ENCODE data around the gene MRM1.
"Not testable (repeated sequence)": the region's sequence is repeated elsewhere in the genome, so short reads cannot be mapped to it uniquely, and the experiment has no call there.

MRM1 gene

DNA sequence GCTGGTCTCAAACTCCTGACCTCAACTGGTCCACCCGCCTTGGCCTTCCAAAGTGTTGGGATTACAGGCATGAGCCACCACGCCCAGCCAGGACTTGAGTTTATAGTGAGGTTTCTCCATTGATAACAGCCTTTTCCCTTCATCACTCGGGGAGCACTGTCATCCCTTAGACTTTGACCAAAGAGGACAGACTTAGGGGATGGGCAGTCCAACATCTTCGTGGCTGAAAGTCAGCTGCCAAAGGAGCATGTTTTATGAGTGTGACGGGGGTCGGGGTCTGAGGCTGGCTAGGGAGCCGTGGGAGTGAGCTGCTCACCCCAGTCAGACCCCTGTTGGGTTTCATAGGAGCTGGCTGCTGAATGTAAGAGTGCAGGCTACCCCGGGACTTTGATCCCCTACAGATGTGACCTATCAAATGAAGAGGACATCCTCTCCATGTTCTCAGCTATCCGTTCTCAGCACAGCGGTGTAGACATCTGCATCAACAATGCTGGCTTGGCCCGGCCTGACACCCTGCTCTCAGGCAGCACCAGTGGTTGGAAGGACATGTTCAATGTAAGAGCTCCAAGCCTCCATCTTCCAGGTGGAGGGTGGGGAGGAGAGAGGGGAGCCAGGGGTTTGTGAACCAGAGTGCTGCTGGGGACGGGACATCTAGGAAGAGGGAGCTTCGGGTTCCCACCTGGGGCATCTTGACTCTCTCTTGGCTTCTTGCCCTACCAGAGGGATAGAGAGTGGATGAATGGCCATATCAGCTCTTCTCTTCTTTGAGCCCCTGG, 6.6 kb upstream of the MRM1 start:
- no peak overlapping the region for H3K27ac Mint-ChIP-seq
- H3K4me1 Mint-ChIP-seq (ENCODE audit: low read depth) = peaks cover 17% of the 10 kb centered on the region
- H3K9me3 Mint-ChIP-seq = no peaks in the 10 kb centered on the region
- no peaks in the 10 kb centered on the region for H3K27me3 Mint-ChIP-seq (ENCODE audit: low read depth)
- peaks cover 2% of the 10 kb centered on the region for H3K36me3 Mint-ChIP-seq (ENCODE audit: low read depth)
- no peak overlapping the region for H3K4me3 Mint-ChIP-seq

DNA sequence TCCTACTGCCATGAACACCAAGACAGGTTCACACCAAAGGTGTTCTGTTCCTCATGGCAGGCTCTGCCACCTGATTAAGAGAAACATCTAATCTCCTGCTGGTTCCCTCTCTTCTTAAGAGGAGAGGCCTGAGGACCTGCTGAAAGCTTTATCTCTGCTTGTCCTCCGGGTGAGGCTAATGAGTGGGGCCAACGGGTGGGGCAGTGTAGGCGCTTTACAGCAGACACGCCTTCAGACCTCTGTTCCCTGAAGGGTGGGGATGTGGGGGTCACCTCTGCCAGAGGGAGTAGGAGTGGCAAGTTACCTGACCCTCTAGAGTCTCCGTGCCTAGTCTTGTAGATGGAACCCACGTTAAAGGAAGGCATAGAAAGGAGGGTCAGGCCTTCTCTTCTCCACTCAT, 4.2 kb upstream of the MRM1 start:
- Mint-ChIP-seq H3K4me3 (no peak overlapping the region), H3K4me1 (ENCODE audit: low read depth) (peaks cover 18% of the 10 kb centered on the region), H3K27ac (peak overlapping the region; percentile 10), H3K27me3 (ENCODE audit: low read depth) (no peaks in the 10 kb centered on the region), H3K36me3 (ENCODE audit: low read depth) (no peaks in the 10 kb centered on the region), H3K9me3 (no peaks in the 10 kb centered on the region)

GRCh38 chr17:36597866-36598777, 3.3 kb upstream of the MRM1 start:
- Mint-ChIP-seq H3K4me1 (ENCODE audit: low read depth) (peaks cover 17% of the 10 kb centered on the region), H3K9me3 (no peaks in the 10 kb centered on the region), H3K4me3 (no peak overlapping the region), H3K27me3 (ENCODE audit: low read depth) (no peaks in the 10 kb centered on the region), H3K36me3 (ENCODE audit: low read depth) (no peaks in the 10 kb centered on the region), H3K27ac (peak overlapping the region; percentile 10)

GRCh38 chr17:36598951-36599401, 2.4 kb upstream of the MRM1 start:
- Mint-ChIP-seq H3K9me3 (no peaks in the 10 kb centered on the region), H3K36me3 (ENCODE audit: low read depth) (no peaks in the 10 kb centered on the region), H3K4me1 (ENCODE audit: low read depth) (peaks cover 15% of the 10 kb centered on the region), H3K27ac (no peak overlapping the region), H3K27me3 (ENCODE audit: low read depth) (no peaks in the 10 kb centered on the region), H3K4me3 (no peak overlapping the region)

DNA sequence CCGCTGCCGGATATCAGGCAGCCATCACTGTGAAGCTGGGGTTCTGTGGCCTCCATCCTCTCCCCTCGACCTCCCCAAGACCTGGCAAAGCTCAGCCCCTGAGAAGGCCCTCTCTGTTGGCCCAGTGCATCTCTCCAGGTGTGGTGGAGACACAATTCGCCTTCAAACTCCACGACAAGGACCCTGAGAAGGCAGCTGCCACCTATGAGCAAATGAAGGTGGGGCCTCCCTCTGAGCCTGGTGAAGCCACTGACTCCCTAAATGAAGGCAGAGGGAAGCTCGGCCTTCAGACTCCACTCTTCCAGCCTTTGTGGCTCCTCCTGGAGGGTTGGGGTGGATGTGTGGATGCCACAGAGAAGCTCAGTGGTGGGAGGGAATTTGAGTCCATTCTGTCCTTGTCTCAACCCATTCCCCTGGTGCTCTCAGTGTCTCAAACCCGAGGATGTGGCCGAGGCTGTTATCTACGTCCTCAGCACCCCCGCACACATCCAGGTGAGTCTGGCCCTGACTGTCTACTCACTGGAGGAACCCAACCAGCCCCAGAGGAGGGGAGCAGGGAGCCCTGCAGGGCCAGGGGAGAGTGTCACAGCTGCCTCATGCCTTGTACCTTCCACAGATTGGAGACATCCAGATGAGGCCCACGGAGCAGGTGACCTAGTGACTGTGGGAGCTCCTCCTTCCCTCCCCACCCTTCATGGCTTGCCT, 1.7 kb upstream of the MRM1 start:
- Mint-ChIP-seq H3K27ac (peak overlapping the region; percentile 6), H3K9me3 (no peaks in the 10 kb centered on the region), H3K36me3 (ENCODE audit: low read depth) (peaks cover 4% of the 10 kb centered on the region), H3K27me3 (ENCODE audit: low read depth) (no peaks in the 10 kb centered on the region), H3K4me3 (no peak overlapping the region), H3K4me1 (ENCODE audit: low read depth) (peaks cover 18% of the 10 kb centered on the region)

- Mint-ChIP-seq H3K36me3 (ENCODE audit: low read depth) (peaks cover 4% of the 10 kb centered on the region), H3K4me3 (peak overlapping the region; percentile 85), H3K4me1 (ENCODE audit: low read depth) (peaks cover 18% of the 10 kb centered on the region), H3K27me3 (ENCODE audit: low read depth) (no peaks in the 10 kb centered on the region), H3K27ac (peak overlapping the region; percentile 91), H3K9me3 (no peaks in the 10 kb centered on the region)
Observed at GRCh38 chr17:36600465-36600864, 918 bp upstream of the MRM1 start.

DNA sequence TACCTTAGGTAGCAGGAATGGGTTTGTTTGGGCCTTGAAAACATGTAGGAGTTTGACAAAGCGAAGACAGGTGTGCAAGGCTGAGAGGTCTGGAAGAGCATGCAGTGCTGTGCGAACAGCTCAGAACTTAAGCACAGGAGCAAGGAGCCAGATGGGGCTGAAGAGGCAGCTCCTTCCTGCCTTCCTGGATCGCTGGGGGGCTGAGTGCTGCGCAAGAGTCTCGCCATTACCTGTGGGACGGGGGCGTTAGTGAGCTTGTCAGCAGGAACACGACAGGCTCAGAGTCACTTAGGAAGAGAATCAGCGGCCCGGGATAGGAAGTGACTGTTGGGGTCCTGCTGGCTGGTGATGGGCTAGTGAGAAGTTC, 464 bp upstream of the MRM1 start:
- Mint-ChIP-seq H3K27ac (peak overlapping the region; percentile 91), H3K27me3 (ENCODE audit: low read depth) (no peaks in the 10 kb centered on the region), H3K4me3 (peak overlapping the region; percentile 85), H3K36me3 (ENCODE audit: low read depth) (peaks cover 6% of the 10 kb centered on the region), H3K9me3 (no peaks in the 10 kb centered on the region), H3K4me1 (ENCODE audit: low read depth) (peaks cover 23% of the 10 kb centered on the region)

GRCh38 chr17:36602030-36602748, 806 bp downstream of the MRM1 start:
- peaks cover 25% of the 10 kb centered on the region for H3K4me1 Mint-ChIP-seq (ENCODE audit: low read depth)
- H3K36me3 Mint-ChIP-seq (ENCODE audit: low read depth) = peaks cover 8% of the 10 kb centered on the region
- peak overlapping the region; percentile 63 for H3K27ac Mint-ChIP-seq
- no peaks in the 10 kb centered on the region for H3K27me3 Mint-ChIP-seq (ENCODE audit: low read depth)
- H3K4me3 Mint-ChIP-seq = peak overlapping the region; percentile 85
- no peaks in the 10 kb centered on the region for H3K9me3 Mint-ChIP-seq

GRCh38 chr17:36602924-36603384, 1.6 kb downstream of the MRM1 start:
- H3K27ac Mint-ChIP-seq = no peak overlapping the region
- H3K9me3 Mint-ChIP-seq = no peaks in the 10 kb centered on the region
- H3K4me1 Mint-ChIP-seq (ENCODE audit: low read depth) = peaks cover 26% of the 10 kb centered on the region
- H3K27me3 Mint-ChIP-seq (ENCODE audit: low read depth) = no peaks in the 10 kb centered on the region
- H3K36me3 Mint-ChIP-seq (ENCODE audit: low read depth) = peaks cover 10% of the 10 kb centered on the region
- H3K4me3 Mint-ChIP-seq = peak overlapping the region; percentile 85

GRCh38 chr17:36605028-36605427, 3.6 kb downstream of the MRM1 start:
- peaks cover 28% of the 10 kb centered on the region for H3K4me1 Mint-ChIP-seq (ENCODE audit: low read depth)
- H3K4me3 Mint-ChIP-seq; H3K27me3 Mint-ChIP-seq (ENCODE audit: low read depth); H3K27ac Mint-ChIP-seq; H3K9me3 Mint-ChIP-seq: not testable (repeated sequence)
- peaks cover 12% of the 10 kb centered on the region for H3K36me3 Mint-ChIP-seq (ENCODE audit: low read depth)

DNA sequence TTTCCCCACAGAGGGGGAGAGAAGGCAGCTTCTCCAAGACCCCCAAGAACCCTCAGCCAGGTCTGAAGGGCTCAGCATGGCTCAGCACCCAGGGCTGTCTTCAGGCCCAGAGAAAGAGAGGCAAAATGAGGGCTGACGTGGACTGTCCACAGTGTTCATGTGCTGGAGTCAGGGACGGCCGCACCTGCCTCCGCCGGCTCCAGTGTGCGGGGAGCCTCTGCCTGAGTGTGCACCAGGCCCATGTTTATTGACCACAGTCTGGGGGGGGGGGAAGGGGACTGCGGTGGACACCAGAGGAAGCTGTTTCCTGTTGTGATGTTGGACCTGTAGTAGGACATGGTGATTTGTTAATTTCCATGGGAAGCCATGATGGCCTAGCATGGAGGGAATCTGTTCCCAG, 6.9 kb downstream of the MRM1 start:
- H3K4me3 Mint-ChIP-seq = no peak overlapping the region
- H3K4me1 Mint-ChIP-seq (ENCODE audit: low read depth) = peaks cover 13% of the 10 kb centered on the region
- H3K36me3 Mint-ChIP-seq (ENCODE audit: low read depth) = peaks cover 12% of the 10 kb centered on the region
- H3K9me3 Mint-ChIP-seq = no peaks in the 10 kb centered on the region
- H3K27me3 Mint-ChIP-seq (ENCODE audit: low read depth) = no peaks in the 10 kb centered on the region
- no peak overlapping the region for H3K27ac Mint-ChIP-seq

DNA sequence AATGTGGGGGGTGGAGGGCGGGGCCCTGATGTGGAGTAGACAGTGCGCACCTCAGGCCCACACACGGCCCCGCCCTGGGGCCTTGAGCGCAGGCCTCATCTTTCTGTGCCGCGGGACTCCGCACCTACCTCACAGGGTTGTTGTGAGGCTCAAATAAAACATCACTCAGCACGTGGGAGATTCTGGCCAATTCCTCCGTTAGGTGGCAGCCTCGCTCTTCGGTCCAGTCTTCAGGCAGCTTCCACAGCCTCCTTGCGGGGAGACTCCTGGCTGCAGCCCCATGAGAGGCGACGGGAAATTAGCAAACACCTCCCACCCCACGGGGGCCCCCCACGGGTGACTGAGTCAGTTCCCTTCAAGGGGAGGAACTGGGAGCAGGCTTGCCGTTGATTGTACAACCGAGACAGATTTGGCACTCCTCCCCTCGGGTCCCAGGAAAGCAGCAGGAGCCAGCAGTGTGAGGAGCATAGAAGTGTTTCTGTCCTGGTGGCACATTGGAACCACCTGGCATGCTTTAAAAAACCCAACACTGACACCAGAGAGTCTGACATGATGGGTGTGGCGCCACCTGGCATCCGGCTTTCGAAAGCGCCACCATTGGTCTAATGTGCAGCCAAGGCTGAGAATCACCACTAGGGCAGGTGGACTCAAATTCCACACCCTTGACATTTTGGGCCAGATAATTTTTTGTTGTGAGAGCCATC, 7.6 kb downstream of the MRM1 start:
- H3K27ac Mint-ChIP-seq = no peak overlapping the region
- H3K36me3 Mint-ChIP-seq (ENCODE audit: low read depth) = peaks cover 12% of the 10 kb centered on the region
- no peaks in the 10 kb centered on the region for H3K27me3 Mint-ChIP-seq (ENCODE audit: low read depth)
- H3K9me3 Mint-ChIP-seq = no peaks in the 10 kb centered on the region
- H3K4me3 Mint-ChIP-seq = no peak overlapping the region
- peaks cover 13% of the 10 kb centered on the region for H3K4me1 Mint-ChIP-seq (ENCODE audit: low read depth)

DNA sequence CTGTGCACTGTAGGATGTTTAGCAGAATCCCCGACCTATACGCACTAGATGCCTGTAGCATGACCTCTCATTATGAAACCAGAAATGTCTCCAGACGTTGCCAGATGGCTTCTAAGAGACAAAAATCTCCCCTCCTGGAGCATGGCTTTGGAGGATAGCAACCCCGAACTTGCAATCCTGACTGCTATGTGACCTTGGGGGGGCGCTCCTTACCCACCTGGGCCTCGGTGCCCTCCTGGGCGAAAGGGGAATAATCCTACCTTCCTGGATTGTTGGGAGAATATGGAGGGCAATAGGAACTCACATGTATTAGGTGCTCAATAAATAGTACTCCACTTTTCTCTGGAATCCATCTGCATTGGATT, 8.1 kb downstream of the MRM1 start:
- H3K27me3 Mint-ChIP-seq (ENCODE audit: low read depth) = no peaks in the 10 kb centered on the region
- no peaks in the 10 kb centered on the region for H3K9me3 Mint-ChIP-seq
- H3K27ac Mint-ChIP-seq = no peak overlapping the region
- peaks cover 10% of the 10 kb centered on the region for H3K4me1 Mint-ChIP-seq (ENCODE audit: low read depth)
- peaks cover 8% of the 10 kb centered on the region for H3K36me3 Mint-ChIP-seq (ENCODE audit: low read depth)
- H3K4me3 Mint-ChIP-seq = no peak overlapping the region
